Lung microvascular endothelial cell (primary cell): Measurements from ENCODE around the gene KCNJ16. TPM values are rescaled to one million over a fixed set of nuclear protein-coding genes. Genes with fewer than 3 reads are reported as not detected.
"Not testable (repeated sequence)": the region's sequence is repeated elsewhere in the genome, so short reads cannot be mapped to it uniquely, and the experiment has no call there.

Experiments
- DNase-seq, 2 donors: peaks; one replicate each; pipeline versions ENCODE4 v3.0.0 to v3.0.0-alpha.2; 2010; ENCODE audit warnings: low read depth in 2 of 2
- total RNA-seq: library from RNA; depleted of rRNA; stranded (reverse); fragments of >200 nt; gene quantifications from 2 replicates; pipeline ENCODE4 v1.2.1, GENCODE V29; 2014

KCNJ16 gene
- under 0.01 TPM in 1 of 2 replicates, not detected in the other for total RNA-seq

DNA sequence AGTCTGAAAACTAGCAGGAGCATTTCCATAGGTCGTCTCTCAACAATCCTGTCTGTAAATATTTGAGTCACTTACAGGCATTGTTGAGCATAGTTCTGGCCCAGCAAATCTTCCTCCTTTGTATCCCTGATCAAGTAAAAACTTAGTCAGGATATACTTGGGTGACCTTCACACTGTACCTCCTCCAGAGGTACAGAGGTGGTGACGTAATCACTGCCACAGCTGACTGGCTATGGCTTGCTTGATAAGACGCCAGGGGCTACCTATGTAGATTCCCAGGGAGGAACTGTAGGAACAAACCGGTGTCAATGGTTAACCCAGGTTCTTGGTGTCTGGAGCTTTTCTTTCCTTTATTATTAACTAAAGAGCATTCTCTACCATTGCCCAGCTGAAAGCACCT, at the start of gene KCNJ16:
Gene KCNJ16 (plus strand): TSS at position 270 of the 400 bp plus-strand sequence. CDS start 56,863 bp downstream, outside the sequence.
- DNase-seq, result no peak

DNA sequence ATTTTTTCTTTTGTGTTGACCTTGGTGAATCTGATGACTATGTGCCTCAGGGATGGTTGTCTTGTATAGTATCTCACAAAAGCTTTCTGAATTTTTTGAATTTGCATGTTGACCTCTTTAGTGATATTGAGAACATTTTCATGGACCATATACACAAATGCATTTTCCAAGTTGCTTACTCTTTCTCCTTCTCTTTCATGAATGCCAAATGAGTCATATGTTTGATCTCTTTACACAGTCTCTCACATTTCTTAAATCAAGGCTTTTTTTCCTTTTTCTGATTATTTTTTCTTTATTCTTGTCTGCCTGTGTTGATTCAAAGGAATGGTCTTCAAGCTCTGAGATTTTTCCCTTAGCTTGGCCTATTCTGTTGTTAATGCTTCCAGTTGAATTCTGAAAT, 46.6 kb upstream of the KCNJ16 start:
- no peak for DNase-seq

DNA sequence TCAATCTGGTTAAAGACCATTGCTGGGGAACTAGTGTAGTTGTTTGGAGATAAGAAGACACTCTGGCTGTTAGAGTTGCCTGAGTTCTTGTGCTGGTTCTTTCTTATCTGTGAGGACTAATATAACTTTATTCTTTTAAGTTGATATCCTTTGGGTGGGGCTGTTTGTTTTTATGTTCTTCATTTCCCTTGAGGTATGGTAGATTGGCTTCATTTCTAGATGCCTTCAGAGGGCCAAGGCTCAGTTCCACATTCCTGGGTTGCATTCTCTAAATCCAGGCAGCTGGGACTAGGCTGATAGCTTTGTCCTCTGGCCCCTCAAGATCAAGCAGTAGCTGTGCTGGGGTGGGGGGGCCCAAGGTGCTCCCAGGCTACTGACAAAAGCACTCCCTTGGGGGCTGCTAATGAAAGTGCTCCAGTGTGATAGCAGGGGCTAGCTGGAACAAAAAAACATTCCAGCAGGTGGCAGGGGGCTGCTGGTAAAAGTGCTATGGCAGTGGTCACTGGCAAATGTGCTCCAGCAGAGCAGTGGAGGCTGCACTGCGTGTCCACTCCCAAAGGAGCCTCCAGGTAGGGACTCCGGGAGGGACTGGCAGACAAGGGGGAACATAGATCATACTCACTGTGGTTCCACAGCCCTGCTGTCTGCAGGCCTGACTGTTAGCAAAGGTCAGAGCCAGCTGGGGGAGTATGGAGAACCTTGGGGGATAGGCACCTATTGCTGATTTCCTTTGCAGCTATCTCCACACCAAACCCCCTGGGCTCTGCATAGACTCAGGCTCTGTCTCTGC, 45.9 kb upstream of the KCNJ16 start:
- no peak for DNase-seq

DNA sequence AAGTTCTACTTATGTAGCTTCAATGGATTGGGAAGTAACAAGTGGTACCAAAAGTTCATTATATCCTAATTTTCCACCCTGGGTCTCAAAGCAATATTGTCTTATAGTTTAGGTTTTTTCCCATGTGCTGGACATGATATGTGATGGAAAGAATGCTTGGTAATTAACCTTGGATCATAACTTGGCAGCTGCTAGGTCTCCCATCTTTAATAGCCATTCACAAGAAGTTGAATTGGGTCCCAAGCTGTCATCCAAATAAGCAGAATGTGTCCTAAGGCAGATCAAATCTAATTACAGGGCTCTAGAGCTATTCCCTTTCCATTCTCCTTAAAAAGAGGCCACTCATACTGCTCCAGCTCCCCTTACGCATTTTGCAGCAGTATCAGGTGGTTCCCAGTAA, 44.7 kb upstream of the KCNJ16 start:
- no peak for DNase-seq

DNA sequence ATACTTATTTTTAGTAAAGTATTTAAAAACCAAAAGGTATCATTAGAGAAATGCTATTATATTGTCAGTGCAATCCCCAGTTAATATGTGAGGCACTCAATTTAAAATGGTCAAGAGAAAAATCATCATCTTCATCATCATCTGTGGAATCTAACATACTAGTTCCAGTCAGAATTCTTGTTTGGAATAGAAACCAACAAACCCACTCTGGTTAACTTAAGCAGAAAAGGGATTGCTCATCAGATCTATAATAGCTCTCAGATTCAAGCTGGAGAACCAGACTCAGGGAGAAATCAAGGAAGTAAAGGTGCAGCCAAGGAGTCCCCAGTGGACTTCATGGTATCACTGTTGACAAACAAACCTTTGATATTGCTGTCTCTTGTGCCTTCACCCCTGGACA, 43.7 kb upstream of the KCNJ16 start:
- no peak for DNase-seq

DNA sequence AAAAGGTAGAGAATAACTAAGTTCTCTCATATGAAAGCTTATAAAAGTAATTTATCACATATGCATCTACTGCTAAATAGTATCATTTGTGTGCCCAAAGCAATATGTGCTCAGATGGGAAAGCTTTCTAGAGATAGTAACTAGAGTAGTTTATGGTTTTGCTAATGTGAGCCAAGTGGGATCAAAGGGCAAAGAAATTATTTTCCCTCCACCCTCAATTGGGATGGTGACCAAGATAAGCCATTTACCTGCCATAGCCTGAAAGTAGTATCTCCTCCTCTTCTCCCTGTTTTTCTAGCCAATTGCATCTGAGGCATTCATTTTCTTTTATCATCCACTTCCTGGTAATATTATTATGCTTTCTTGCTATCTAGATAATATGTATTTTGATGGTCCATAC, 41.9 kb upstream of the KCNJ16 start:
- no peak for DNase-seq

DNA sequence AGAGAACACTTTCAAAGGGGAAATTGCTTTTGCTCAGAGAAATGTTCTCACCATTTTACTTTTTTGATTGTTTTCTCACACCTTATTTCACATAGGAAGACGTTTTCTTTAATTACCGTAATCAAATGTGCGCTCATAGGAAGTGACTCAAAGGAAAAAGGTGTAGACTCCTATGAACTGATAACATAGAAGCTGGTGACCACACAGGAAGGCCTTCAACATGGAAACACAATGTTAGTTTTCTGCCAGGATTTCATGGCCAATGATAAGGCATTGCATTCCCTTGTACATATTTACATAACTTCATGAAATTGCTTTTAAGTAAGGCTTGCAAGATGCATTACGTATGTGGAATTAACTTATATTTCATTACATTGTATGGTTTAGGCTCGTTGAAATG, 40.9 kb upstream of the KCNJ16 start:
- peak; percentile 70 to 94 for DNase-seq

DNA sequence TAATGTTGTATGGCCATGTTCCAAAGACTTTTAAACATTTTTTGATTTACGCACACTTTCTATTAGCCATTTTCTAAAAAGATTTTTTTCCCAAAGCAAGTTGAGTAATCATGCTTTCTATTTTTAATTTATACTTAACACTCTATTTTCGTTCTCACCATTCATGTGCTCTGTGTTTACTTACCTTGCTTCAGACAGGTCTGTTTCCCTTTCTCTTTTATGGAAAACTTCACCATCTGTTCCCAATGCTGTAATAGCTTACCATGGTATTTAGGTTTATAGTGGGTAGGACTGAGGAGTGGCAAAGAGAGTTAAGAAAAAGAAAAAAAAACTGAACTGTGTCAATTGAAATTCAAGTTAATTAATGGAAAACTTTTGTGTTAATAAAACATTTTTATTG, 37.5 kb upstream of the KCNJ16 start:
- DNase-seq, result peak in 1 of 2 donors; percentile 18

DNA sequence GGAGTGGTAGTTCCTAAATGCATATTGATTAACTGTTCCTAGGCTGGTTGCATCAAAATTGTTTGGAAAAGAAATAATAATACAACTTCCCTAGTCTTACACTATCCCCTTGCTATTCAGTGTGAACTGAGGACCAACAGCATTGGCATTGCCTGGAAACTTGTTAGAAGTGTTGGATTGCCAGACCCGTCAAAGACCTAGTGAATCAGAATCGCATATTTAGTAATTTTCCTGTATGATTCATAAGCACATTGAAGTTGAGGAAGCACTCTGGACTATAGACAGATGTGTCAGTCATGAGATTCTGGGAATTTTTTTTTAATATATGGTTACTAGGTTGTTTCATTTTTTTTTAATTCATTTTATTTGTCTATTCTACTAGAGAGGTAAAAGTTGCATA, 34.7 kb upstream of the KCNJ16 start:
- DNase-seq, result peak; percentile 56 to 95

DNA sequence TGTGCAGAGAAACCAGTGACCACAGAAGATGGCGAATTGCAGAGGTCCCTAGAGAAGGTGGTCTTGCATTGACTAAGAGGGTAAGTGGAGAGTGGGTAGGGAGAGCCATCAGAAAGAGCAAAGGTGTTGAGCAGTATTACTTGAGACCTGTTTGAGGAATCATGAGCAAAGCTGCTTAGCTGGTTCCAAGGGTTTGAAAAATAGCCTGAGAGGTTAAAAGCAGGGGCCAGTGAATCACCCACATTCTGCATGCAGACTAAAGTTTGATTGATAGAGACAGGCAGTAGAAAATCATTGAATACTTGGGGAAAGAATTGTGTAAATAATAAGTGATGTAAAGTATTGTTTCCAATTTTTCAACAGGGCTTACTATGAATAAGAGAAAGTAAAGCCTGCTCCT, 34.0 kb upstream of the KCNJ16 start:
- peak in 1 of 2 donors; percentile 61 for DNase-seq

DNA sequence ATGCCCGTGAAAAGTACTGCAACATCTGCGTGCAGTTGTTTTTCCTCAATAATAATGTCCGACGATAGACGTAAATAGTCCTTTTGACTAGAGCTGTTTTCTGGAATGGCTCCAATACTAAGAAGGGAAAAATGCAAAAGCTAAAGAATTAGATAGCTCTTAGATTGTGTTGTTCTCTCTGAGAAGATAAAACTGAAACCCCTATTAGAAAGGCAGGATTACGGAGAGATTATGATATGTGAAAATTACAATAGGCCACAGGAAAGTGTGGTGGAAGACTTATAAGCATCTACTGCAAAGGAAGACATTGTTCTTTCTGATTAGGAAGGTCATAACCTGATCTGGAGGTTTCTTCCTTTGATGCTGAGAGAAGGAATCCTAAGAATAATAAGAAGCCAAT, 33.5 kb upstream of the KCNJ16 start:
- peak in 1 of 2 donors; percentile 59 for DNase-seq

DNA sequence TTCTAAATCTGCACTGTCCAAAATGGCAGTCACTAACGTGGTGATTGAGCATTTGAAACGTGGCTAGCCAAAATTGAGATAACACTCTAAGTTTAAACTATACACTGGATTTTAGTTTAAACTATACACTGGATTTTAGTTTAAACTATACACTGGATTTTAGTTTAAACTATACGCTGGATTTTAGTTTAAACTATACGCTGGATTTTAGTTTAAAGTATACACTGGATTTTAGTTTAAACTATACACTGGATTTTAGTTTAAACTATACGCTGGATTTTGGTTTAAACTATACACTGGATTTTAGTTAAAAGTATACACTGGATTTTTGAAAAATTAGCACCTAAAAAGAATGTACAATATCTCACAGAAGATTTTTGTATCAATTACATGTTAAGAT, 29.2 kb upstream of the KCNJ16 start:
- DNase-seq, result not testable (repeated sequence)

DNA sequence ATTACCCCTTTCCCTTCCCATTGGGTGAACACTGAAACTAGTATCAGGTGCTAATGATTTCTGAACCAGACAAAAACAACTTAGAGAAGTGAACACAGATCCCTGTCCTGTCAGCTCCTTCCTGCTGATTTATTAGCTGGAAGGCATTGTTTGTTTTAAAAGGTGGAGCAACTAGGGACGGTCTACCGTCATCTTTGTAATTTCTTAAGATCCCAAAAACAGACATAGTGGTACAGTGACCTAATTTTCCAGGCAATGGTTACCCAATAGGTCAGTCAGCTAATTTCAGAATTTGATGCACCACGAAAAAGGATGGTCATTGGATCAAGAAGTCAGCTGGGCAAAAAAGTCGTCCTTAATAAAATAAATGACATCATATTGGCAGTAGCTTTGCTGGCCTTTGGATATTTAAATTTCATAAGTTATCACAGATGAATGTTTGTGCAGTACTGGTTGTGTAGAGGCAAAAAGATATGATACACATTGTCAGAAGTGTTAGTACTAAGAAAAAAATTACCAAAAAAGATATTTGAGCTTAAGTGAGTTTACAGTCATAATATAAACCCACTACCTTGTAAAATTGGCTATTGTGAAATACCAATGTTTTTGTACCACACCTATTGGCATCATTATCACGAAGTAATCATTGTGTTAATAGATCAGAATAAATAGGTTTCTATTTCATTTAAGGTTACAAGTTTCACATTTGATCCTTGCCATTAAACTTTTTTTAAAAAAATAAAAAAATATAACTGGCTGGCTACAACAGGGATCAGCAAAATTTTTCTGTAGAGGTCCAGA, 27.2 kb upstream of the KCNJ16 start:
- DNase-seq, result peak in 1 of 2 donors; percentile 57

DNA sequence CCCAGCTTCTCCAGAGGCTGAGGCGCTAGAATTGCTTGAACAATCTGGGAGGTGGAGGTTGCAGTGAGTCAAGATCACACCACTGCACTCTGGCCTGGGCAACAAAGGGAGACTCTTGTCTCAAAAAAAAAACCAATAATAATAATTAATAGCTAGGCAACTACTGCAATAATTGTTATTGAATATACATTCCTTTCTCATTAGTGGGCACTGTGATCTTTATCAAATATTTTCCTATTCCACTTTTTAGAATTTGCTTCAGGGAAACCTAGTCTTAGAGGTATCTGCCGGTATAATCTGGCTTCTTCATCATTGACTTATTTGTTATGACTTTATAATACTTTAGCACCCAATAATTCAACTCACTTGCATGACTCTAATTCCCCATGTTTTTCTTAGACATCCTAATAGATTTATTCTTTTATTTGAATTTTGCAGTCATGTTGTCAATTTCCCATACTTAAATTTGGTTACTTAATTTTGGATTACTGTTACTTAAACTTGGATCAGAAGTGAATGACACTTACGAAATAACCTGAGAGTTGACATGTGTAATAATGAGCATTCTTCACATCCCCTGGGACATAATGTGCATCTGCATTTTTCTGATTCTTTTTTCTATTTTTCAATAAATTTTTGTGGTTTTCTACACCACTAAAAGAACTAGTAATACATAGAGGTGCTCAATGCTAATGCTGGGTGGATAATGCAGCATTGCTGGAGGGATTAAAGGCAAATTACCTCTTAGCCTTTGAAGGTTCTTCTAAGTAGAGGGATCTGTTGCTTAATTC, 25.0 kb upstream of the KCNJ16 start:
- no peak for DNase-seq

DNA sequence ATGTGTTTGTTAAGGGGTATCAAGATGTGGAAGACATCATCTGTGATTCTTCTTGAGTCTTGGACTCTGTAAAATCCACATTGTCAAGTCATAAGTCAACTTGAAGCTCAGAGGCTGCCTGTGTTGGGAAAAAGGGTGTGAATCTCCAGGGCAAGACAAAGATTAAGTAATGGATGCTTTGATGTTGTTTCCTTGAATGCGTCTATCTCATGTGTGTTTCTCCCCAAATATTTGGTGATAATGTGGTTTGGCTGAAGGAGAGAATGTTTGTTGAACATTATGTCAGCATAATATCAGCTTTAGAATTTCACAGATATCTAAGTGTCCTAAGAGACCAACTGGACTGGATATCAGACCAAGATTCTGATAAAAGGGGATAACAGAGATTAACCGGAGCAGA, 24.1 kb upstream of the KCNJ16 start:
- no peak for DNase-seq

DNA sequence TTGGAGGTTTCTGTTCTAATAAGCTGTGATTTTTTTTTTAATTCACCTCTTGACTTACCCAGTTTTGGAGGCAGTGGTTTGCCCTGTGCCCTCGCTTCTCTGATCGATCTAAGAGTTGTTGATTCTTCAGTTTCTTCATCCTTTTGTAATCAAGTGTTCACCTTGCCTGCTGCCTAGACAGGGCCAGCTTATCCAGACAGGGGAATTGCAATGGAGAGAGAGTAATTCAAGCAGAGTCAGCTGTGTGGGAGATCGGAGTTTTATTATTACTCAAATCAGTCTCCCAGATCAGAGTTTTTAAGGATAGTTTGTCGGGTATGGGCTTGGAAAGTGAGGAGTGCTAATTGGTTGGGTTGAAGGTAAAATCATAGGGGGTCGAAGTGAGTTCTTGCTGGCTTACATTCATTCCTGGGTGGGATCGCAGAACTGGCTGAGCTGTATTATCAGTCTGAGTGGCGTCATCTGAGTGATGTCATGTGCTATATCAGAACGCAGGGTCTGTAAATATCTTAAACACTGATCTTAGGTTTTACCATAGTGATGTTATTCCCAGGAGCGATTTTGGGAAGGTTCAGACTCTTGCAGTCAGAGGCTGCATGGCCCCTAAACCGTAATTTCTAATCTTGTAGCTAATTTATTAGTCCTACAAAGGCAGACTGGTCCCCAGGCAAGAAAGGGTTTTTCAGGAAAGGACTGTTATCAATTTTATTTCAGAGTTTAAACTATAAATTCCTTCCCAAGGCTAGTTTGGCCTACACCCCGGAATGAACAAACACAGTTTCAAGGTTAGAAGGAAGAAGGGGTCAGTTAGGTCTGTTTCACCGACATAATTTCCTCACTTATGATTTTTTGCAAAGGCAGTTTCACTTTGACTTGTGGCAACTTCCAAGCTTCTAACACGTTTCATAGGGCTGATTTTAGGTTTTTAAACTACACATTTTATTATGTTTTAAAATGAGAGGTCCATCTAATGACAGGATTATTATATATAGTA, 21.5 kb upstream of the KCNJ16 start:
- peak in 1 of 2 donors; percentile 42 for DNase-seq

DNA sequence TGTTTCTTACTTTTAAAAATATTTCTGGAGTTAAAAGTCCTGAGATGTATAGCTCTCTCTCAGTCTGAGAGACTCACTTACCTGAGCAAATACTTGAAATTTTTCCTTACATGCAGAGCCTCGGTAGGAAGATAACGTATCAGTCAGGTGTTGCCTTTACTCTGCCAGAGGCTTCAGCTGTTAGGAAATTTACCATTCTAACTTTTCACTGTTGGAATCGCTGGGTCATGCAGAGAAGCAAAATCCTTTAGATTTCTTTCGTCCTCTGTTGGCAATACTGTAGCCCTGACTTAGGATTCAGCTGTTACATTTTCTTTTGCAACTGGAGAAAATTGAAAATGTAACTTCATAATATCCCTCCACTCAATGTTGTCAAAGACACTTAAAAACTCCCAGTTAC, 20.0 kb upstream of the KCNJ16 start:
- no peak for DNase-seq

DNA sequence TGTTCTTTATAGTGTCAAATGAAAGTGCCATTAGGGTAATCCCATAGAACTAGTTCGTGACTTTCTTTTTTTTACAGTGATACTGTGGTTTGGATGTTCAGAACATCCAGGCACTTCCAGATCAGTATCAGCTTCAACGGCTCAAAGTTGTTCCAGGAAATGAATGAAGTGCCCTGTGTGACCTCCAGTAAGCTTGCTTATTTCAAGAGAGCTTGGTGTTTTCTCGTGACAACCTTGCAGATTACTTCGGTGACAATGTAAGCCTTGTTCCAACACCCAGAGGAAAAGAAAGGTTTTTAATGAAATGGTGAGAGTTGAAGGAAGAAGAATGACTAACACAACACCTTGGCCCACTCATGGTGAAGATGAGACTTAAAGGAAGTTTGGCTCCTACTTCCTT, 16.0 kb upstream of the KCNJ16 start:
- DNase-seq, result peak in 1 of 2 donors; percentile 21

DNA sequence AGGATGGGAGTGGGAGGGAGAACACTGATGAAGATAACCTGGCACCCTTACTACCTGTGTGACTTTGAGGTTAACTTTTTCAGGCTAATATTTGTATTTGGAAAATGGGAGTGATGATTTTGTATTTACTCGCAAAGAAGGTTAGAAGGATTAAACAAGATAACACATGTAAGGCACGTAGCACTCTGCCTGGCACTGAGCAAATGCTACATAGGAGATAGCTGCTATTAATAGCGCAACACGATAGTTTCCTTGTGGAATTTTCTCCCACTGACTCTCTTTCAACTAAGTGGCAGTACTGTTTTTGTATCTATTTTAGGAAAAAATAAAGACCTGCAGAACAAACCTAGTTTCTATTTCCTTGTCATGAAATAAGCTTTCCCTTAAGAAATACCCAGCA, 15.4 kb upstream of the KCNJ16 start:
- no peak for DNase-seq

DNA sequence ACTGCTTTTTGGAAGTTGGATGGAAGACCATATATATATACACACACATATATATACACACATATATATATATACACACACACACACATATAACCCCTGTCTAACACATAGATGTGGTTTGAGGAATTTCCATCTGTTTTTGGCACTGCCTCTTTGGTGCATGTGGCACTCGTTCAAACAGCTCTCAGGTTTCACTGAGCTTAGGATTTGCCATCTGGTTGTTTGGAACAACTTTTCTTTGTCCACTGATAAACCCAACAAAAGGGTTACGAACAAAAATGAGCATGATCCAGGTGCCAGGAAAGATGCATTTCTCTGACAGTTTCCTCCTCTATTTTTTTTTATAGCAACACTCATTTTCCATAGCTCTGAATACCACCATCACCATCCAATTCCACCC, 14.6 kb upstream of the KCNJ16 start:
- DNase-seq, result peak in 1 of 2 donors; percentile 61

DNA sequence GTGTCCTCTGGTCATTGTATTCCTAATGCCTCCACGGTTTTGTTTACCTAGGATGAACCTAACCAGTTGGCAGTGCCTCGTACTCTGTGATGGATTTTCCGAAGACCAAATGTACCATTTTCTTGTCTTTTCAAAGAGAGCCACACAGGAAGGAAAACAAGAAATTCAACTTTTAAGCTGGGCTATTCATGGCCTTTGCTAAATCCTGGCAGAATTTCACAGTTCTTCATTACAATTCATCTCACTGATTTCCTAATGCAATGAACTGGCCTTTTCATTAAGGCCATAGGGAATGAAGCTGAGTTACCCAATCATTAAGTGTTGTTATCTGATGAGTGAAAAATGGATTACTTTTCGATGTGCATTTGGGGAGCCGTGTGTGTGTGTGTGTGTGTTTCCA, 7.9 kb upstream of the KCNJ16 start:
- DNase-seq, result no peak
